HK-2 (cell line): ENCODE results near the gene TUBA1A.
"Not testable (repeated sequence)": the region's sequence is repeated elsewhere in the genome, so short reads cannot be mapped to it uniquely, and the experiment has no call there.

ENCODE experiments used
- DNase-seq: peaks from one replicate; pipeline ENCODE4 v3.0.0-alpha.2; 2018; ENCODE audit not compliant: unreplicated experiment

Gene TUBA1A

DNA sequence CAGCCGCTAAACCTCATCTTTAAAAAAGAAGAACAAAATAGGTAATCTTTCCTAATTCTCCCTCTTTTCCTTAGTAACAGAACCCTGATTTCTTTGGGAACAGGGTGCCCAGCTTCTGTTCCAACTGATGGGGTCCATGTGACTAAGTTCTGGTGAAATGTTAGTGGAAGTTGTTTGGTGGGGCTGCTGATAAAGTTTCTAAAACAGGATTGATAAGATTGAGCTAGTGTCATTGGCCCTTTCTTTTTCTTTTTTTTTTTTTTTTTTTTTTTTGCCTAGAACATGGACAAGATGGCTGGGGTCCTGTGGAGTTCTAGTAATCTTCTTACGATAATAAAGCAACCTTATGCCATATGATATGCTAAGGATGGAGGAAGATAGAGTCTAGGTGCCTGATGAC, 41.5 kb downstream of the TUBA1A start:
- DNase-seq = no peak

DNA sequence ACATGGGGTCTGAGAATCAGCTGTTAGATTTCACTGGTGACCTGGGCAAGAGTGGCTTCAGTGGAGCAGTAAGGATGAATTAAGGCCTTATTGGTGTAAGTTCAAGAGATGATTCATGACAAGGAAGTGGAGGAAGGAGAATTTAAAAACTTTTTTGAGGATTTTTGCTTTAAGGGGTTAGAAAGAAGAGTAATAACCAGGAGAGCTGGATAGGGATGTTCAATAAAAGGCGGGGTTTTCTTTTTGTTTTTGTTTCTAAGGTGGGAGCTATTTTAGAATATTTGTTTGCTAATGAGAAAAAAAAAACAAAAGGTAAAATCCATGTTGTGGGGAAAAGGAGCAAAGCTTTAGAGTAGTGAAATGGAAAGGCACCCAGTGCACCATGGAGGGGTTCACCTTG, 42.5 kb downstream of the TUBA1A start:
- no peak for DNase-seq

- no peak for DNase-seq
These were observed 44.5 kb downstream of the TUBA1A start for GRCh38 chr12:49144384-49144783.

- no peak for DNase-seq
These were observed 49.9 kb downstream of the TUBA1A start for GRCh38 chr12:49138999-49139398.

DNA sequence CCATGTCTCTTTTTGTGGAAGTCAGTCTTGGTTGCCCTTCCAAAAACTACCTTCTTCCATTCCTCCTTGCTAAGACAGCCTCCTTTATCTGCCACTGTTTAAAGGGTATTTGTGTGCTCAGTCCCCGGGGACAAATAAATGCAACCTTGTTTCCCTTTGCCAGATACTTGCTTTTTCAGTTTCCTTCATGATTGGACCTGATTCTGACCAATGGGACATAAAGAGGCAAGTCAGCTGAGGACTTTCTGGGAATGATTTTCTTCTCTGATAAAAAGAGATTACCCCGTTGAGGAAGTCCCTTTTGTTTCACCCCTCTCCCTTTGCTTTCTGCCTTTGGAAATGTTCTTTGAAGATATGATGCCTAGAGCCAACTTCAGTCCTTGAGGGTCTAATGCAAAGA, 50.3 kb downstream of the TUBA1A start:
- DNase-seq = no peak

DNA sequence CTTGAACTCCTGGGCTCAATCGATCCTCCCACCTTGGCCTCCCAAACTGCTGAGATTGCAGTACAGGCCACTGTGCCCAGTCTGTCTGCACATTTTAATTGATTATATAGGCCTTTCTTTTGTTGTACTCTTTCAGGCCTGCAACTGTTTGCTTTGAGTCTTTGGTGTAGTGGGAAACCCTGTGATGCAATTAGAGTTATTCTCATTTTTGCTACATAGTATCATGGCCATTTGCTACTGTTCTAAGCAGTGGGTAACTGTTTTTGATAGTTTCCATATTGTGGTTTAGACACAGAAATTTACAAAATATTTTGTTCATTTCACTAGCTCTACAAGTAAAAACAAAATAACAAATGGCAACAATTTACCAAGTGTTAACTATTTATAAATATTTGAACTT, 51.4 kb downstream of the TUBA1A start:
- no peak for DNase-seq

GRCh38 chr12:49136997-49137396, 51.9 kb downstream of the TUBA1A start:
- not testable (repeated sequence) for DNase-seq
